HUES6 (cell line): ENCODE measurements around the gene EGFLAM.

Experiments used
- H3K27ac ChIP-seq: 2 replicates; pipeline ENCODE4 v1.7.0; 2013; ENCODE audit warnings: low read depth, mild to moderate bottlenecking, low read length, inconsistent platforms
- H3K27me3 ChIP-seq: 2 replicates; pipeline ENCODE4 v1.6.1; 2013; ENCODE audit warnings: low read length; ENCODE audit not compliant: control insufficient read depth, insufficient read depth
- H3K36me3 ChIP-seq: 2 replicates; pipeline ENCODE4 v1.6.1; 2013; ENCODE audit warnings: low read length; ENCODE audit not compliant: control insufficient read depth, insufficient read depth
- H3K4me1 ChIP-seq: 2 replicates; pipeline ENCODE4 v1.6.1; 2013; ENCODE audit warnings: low read length; ENCODE audit not compliant: control insufficient read depth, insufficient read depth
- H3K4me3 ChIP-seq: 2 replicates; pipeline ENCODE4 v1.5.1; 2013; ENCODE audit warnings: low read depth, low read length
- H3K9ac ChIP-seq: one replicate; pipeline ENCODE4 v1.6.1; 2013; ENCODE audit warnings: mild to moderate bottlenecking, low read length
- H3K9me3 ChIP-seq: 2 replicates; pipeline ENCODE4 v1.6.1; 2013; ENCODE audit warnings: low read depth, low read length; ENCODE audit not compliant: control insufficient read depth, insufficient read depth

EGFLAM gene

GRCh38 chr5:38245307-38245706 is 13.1 kb upstream of the EGFLAM start:
- H3K36me3 ChIP-seq = no peaks in the 10 kb centered on the region
- H3K9me3 ChIP-seq = no peaks in the 10 kb centered on the region
- no peak overlapping the region for H3K27ac ChIP-seq
- H3K4me1 ChIP-seq = no peaks in the 10 kb centered on the region
- no peak overlapping the region for H3K9ac ChIP-seq
- no peaks in the 10 kb centered on the region for H3K27me3 ChIP-seq
- no peak overlapping the region for H3K4me3 ChIP-seq

- peaks cover 2% of the 10 kb centered on the region; the same call in 1 of the 2 replicates for H3K27me3 ChIP-seq
- no peaks in the 10 kb centered on the region for H3K36me3 ChIP-seq
- no peak overlapping the region for H3K27ac ChIP-seq
- no peaks in the 10 kb centered on the region for H3K4me1 ChIP-seq
- H3K9me3 ChIP-seq = peaks cover 9% of the 10 kb centered on the region; the same call in 1 of the 2 replicates
- no peak overlapping the region for H3K4me3 ChIP-seq
- no peak overlapping the region for H3K9ac ChIP-seq
Measured at GRCh38 chr5:38249301-38249700, 9.1 kb upstream of the EGFLAM start.

GRCh38 chr5:38249812-38250211 is 8.5 kb upstream of the EGFLAM start:
- Histone ChIP-seq H3K27me3 (peaks cover 8% of the 10 kb centered on the region; the same call in 1 of the 2 replicates), H3K36me3 (no peaks in the 10 kb centered on the region), H3K9me3 (peaks cover 9% of the 10 kb centered on the region; the same call in 1 of the 2 replicates), H3K9ac (no peak overlapping the region), H3K4me1 (no peaks in the 10 kb centered on the region), H3K27ac (no peak overlapping the region), H3K4me3 (no peak overlapping the region)

GRCh38 chr5:38250763-38251448 is 7.5 kb upstream of the EGFLAM start:
- Histone ChIP-seq H3K9ac (no peak overlapping the region), H3K4me3 (no peak overlapping the region), H3K27me3 (peaks cover 19% of the 10 kb centered on the region), H3K27ac (no peak overlapping the region), H3K9me3 (peaks cover 9% of the 10 kb centered on the region; the same call in 1 of the 2 replicates), H3K36me3 (no peaks in the 10 kb centered on the region), H3K4me1 (no peaks in the 10 kb centered on the region)

- Histone ChIP-seq H3K4me3 (no peak overlapping the region), H3K27me3 (peaks cover 47% of the 10 kb centered on the region), H3K9me3 (peaks cover 9% of the 10 kb centered on the region; the same call in 1 of the 2 replicates), H3K4me1 (peaks cover 12% of the 10 kb centered on the region), H3K9ac (no peak overlapping the region), H3K27ac (no peak overlapping the region), H3K36me3 (no peaks in the 10 kb centered on the region)
Measured at GRCh38 chr5:38253759-38254158, 4.6 kb upstream of the EGFLAM start.

DNA sequence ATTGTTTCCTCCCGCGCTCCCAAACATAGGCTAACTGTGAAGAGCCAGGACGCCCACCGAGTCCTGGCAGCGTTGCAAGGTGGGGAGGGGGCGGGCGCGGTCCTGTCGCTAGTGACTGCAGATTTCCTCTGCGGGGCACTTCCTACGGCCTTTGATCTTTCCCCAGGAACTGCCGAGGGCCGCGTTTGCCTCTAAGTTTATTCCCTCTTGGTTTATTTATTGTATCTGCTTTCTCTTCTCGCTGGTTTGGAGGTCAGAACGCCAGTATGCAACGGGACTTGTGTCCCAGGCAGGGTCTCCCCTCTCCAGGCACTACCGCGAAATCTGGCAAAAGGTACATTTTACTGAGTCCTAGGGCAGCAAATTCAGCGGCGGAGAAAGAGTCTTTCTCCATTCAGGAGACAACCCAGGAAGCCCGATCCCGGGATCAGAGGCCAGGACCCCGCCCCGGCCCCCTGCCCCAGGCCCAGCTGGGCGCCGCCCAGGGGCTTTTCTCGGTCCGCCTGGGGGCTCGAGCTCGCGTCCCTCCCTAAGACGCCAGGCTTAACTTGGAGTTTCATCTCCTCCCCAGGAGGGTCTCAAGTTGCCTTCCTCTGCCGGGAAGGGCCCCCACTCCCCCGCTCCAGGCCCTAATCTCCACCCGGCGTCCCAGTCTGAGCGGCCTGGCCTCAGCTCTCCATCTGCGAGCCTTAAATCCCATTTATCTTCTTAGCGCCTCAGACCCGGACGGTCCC is 884 bp upstream of the EGFLAM start:
- Histone ChIP-seq H3K36me3 (no peaks in the 10 kb centered on the region), H3K4me1 (peaks cover 17% of the 10 kb centered on the region), H3K9me3 (peaks cover 9% of the 10 kb centered on the region; the same call in 1 of the 2 replicates), H3K27ac (peak overlapping the region; percentile 70; the same call in 1 of the 2 replicates), H3K9ac (peak overlapping the region; percentile 70), H3K4me3 (peak overlapping the region; percentile 87), H3K27me3 (peaks cover 84% of the 10 kb centered on the region)

DNA sequence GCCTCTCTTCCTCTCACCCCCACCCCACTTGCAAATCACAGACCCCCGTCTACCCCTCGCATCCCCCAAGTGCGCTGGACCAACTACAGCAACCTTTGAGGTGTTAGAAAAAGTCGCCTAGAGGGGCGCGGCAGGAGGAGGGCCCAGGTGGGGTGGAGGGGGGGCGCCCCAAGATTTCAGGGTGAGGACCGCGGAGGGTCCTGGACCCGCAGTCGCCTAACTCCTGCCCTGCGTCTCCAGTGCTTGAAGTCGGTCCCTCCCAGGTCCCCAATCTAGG is 379 bp upstream of the EGFLAM start:
- Histone ChIP-seq H3K4me3 (peak overlapping the region; percentile 87), H3K27me3 (peaks cover 89% of the 10 kb centered on the region), H3K9me3 (peaks cover 7% of the 10 kb centered on the region; the same call in 1 of the 2 replicates), H3K9ac (peak overlapping the region; percentile 70), H3K4me1 (peaks cover 17% of the 10 kb centered on the region), H3K36me3 (no peaks in the 10 kb centered on the region), H3K27ac (peak overlapping the region; percentile 70; the same call in 1 of the 2 replicates)

GRCh38 chr5:38259062-38259808 is 876 bp downstream of the EGFLAM start:
- Histone ChIP-seq H3K4me1 (peaks cover 17% of the 10 kb centered on the region), H3K9me3 (no peaks in the 10 kb centered on the region), H3K27ac (no peak overlapping the region), H3K4me3 (peak overlapping the region; percentile 87), H3K27me3 (peaks cover 96% of the 10 kb centered on the region), H3K36me3 (no peaks in the 10 kb centered on the region), H3K9ac (peak overlapping the region; percentile 70)

DNA sequence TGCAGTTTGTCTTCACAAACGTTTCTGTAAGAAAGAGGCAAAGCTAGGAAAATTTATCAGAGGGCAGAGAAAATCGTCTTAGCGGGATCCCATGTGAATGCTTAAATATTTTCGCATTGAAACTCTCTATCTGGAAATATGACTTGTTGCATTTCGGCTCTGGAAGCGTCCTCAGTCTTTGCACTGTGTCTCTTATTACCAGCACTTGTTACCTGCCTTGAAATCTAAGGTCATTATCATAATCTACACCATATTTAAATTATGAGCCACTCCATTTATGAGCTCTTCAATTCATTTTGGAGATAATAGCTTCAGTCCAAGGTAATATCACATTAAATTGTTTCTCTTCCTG is 1.4 kb downstream of the EGFLAM start:
- H3K4me1 ChIP-seq = peaks cover 17% of the 10 kb centered on the region
- peaks cover 96% of the 10 kb centered on the region for H3K27me3 ChIP-seq
- H3K36me3 ChIP-seq = no peaks in the 10 kb centered on the region
- no peaks in the 10 kb centered on the region for H3K9me3 ChIP-seq
- no peak overlapping the region for H3K9ac ChIP-seq
- no peak overlapping the region for H3K27ac ChIP-seq
- no peak overlapping the region; the same call in 1 of the 2 replicates for H3K4me3 ChIP-seq

- no peaks in the 10 kb centered on the region for H3K36me3 ChIP-seq
- H3K9me3 ChIP-seq = no peaks in the 10 kb centered on the region
- H3K27ac ChIP-seq = no peak overlapping the region
- no peak overlapping the region for H3K9ac ChIP-seq
- peaks cover 8% of the 10 kb centered on the region; the same call in 1 of the 2 replicates for H3K4me1 ChIP-seq
- no peak overlapping the region for H3K4me3 ChIP-seq
- peaks cover 65% of the 10 kb centered on the region for H3K27me3 ChIP-seq
Measured at GRCh38 chr5:38263983-38264382, 5.6 kb downstream of the EGFLAM start.
